LNCAP (cell line): ENCODE data around the gene KCNRG.

Experiments used
- TF ChIP-seq, protein P1 (sequence below): fragments of 450-650 bp; IDR thresholded peaks from 2 replicates; pipeline ENCODE4 v1.5.1; 2017; ENCODE audit warnings: mild to moderate bottlenecking

The KCNRG gene

DNA sequence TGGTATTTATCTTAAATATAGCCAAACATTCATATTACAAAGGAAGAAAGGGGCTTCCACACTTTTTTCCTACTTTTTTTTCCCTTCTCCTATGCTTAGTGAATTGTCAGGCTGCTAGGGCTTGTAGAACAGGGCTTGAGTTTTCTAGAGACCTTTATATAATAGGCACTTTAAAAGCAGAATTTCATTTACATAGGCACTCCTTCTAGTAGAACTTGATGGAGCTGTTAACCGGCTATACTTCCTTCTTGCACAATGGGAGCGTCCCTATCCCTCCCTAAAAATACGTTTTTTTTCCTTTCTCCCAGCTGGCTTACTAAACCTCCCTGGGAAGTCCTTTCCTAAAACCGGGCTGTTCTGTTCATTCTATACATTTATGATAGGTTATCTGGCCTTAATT is 17.3 kb upstream of the KCNRG start:
- TF ChIP-seq, protein P1, sequence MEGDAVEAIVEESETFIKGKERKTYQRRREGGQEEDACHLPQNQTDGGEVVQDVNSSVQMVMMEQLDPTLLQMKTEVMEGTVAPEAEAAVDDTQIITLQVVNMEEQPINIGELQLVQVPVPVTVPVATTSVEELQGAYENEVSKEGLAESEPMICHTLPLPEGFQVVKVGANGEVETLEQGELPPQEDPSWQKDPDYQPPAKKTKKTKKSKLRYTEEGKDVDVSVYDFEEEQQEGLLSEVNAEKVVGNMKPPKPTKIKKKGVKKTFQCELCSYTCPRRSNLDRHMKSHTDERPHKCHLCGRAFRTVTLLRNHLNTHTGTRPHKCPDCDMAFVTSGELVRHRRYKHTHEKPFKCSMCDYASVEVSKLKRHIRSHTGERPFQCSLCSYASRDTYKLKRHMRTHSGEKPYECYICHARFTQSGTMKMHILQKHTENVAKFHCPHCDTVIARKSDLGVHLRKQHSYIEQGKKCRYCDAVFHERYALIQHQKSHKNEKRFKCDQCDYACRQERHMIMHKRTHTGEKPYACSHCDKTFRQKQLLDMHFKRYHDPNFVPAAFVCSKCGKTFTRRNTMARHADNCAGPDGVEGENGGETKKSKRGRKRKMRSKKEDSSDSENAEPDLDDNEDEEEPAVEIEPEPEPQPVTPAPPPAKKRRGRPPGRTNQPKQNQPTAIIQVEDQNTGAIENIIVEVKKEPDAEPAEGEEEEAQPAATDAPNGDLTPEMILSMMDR: no peak

DNA sequence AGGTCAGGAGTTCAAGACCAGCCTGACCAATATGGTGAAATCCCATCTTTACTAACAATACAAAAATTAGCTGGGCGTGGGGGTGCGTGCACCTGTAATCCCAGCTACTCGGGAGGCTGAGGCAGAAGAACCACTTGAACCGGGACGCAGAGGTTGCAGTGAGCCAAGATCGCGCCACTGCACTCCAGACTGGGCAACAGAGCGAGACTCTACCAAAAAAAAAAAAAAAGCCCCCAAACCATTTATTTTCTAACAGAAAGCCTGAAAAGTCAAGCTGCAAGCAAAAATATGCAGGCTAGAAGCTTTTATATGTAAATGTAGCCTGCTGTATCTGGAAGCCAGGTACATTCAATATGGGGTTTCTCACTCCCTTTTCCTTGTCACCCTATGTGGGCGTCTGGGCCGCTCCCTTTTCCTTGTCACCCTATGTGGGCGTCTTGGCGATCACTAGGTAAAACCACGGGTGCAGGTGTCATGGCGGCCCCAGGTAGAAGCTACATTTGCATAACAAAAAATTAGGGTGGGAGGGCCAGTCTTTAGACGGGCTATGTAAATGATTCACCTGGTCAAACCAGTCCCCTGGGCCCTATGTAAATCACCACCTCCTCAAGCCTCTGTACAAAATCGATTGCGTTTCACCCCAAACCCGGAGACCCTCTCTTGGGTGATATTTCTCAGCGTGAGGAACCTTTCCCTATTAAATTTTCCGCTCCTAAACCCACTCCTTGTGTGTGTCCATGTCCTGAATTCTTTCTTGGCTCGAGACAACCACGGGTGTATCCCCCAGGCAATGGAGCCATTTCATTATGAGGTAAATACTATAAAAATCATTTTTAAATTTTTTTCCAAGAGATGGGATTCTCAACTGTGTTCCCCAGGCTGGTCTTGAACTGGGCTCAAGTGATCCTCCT is 16.3 kb upstream of the KCNRG start:
- TF ChIP-seq, protein P1: no peak

DNA sequence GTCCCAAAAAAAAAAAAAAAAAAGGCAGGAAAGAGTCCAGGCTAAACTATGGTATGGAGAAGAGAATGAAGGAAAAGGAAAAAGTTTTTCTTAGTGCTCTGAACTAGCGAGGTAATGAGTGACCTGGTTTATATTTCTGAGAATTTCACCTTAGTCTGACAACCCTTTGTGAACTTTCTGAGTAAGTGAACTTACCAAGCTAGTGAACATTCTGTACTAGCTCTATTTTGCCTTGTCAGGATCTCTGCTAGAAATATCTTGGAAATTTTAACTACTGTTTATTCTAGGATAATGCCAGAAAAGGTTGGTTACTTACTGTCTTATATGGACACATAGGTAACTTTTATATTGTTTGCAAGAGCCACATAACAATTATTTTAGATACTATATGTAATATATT is 14.0 kb upstream of the KCNRG start:
- TF ChIP-seq, protein P1: no peak

DNA sequence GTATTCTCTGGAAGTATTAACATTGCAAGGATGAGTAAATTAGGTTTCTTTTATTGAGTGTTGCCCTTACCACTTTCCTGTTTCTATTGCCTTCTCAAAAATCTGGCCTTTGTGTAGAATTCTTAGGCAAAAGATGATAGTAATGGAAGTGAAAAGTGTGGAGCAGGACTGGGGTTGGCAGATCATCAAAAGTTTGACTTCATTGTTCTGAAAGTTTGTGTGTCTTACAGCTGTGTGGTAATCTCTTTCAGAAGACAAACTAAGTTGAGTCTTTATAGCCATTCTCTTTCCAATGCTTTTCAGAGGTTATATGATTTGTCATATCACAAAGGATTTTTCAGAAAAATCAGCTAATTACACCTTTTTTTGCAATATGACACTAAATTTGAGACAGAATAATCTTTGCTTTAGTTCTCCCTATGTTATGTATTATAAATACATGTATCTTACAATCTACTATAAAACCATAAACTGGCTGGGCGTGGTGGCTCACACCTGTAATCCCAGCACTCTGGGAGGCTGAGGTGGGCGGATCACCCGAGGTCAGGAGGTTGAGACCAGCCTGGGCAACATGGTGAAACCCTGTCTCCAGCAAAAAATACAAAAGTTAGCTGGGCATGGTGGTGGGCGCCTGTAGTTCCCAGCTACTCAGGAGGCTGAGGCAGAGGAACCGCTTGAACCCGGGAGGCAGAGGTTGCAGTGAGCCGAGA is 8.7 kb upstream of the KCNRG start:
- TF ChIP-seq, protein P1: no peak

DNA sequence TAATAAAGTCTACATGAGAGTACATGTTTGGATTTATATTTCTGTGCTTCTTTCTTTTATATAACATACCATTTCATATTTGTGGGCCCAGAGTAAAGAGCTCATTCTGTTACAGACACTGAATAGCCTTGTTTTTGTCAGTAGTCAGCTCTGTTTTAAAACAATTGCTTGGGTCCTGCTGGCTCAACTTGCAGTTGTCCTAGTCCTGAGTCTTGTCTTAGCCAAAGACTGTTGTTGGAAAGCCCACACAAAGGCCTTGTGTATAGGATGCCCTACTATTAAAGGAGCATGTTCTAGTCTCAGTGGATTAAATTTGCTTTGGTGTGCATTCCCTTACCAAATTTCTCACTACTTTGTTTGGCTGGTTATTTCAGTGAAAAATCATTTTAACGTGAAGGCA is 3.8 kb upstream of the KCNRG start:
- TF ChIP-seq, protein P1: no peak

DNA sequence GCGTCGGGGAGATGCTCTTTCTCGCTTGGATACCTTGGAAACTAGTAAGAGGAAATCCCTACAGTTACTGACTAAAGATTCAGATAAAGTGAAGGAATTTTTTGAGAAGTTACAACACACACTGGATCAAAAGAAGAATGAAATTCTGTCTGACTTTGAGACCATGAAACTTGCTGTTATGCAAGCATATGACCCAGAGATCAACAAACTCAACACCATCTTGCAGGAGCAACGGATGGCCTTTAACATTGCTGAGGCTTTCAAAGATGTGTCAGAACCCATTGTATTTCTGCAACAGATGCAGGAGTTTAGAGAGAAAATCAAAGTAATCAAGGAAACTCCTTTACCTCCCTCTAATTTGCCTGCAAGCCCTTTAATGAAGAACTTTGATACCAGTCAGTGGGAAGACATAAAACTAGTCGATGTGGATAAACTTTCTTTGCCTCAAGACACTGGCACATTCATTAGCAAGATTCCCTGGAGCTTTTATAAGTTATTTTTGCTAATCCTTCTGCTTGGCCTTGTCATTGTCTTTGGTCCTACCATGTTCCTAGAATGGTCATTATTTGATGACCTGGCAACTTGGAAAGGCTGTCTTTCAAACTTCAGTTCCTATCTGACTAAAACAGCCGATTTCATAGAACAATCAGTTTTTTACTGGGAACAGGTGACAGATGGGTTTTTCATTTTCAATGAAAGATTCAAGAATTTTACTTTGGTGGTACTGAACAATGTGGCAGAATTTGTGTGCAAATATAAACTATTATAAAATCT is 2.7 kb upstream of the KCNRG start:
- TF ChIP-seq, protein P1: no peak

DNA sequence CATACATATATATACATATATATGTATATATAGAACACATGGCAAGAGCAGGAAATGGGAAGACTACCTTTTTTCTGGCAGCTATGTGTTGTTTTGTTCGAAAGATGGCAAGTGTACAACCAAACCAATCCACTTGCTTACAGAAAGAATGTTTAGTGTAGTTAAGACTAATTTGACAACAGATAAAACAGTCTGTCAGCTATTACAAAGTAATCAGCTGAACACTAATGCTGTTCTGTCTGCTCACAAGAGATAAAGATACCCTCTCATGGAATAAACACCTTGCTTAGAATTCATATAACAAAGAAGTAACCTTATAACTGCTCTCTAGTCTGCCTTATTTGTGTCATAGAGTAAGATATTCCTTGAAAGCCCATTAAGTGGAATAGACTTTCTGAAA is 858 bp upstream of the KCNRG start:
- TF ChIP-seq, protein P1: no peak
